ENCODE measurements around the gene IBTK. TPM values are rescaled to one million over a fixed set of nuclear protein-coding genes. Genes with fewer than 3 reads are reported as not detected.

IBTK gene
- total RNA-seq, 2 experiments from 2014 or later = 28.6 to 29.5 TPM

- DNase-seq (no peak), ATAC-seq (no peak)
- Mint-ChIP-seq H3K9me3 (ENCODE audit: low read depth) (no peaks in the 10 kb centered on the region), H3K4me3 (no peak overlapping the region), H3K36me3 (ENCODE audit: low read depth) (peaks cover 37% of the 10 kb centered on the region), H3K27ac (no peak overlapping the region), H3K27me3 (no peaks in the 10 kb centered on the region), H3K4me1 (peaks cover 44% of the 10 kb centered on the region)
- intact Hi-C loops (cut with DNase I, micrococcal nuclease) = loop anchor here in 1 of 2 experiments (10.0 kb wide), 1 partner anchor 951 kb away; the partner anchor contains the start of genes PGM3 and RWDD2A
- CTCF ChIA-PET = interaction anchor here (1.2 kb wide), 1 partner anchor 1270 kb away, joined by 3 read pairs; no protein-coding TSS in a partner anchor
- POLR2A ChIA-PET = no interaction called here
Measured at GRCh38 chr6:82243884-82244283, 3.7 kb downstream of the IBTK start.

- ChIA-PET POLR2A (no interaction called here), CTCF (interaction anchor here (0.7 kb wide), 1 partner anchor 141 kb away, joined by 3 read pairs; no protein-coding TSS in a partner anchor)
- Mint-ChIP-seq H3K36me3 (ENCODE audit: low read depth) (peaks cover 34% of the 10 kb centered on the region), H3K9me3 (ENCODE audit: low read depth) (no peaks in the 10 kb centered on the region), H3K4me1 (peaks cover 31% of the 10 kb centered on the region), H3K4me3 (no peak overlapping the region), H3K27ac (no peak overlapping the region), H3K27me3 (no peaks in the 10 kb centered on the region)
- ATAC-seq (no peak), DNase-seq (no peak)
- intact Hi-C loops (cut with DNase I, micrococcal nuclease) = loop anchor here in 1 of 2 experiments (10.0 kb wide), 1 partner anchor 955 kb away; the partner anchor contains the start of genes PGM3 and RWDD2A
Measured at GRCh38 chr6:82240186-82240585, 7.4 kb downstream of the IBTK start.

GRCh38 chr6:82239597-82239996, 7.9 kb downstream of the IBTK start:
- Mint-ChIP-seq H3K36me3 (ENCODE audit: low read depth) (peaks cover 30% of the 10 kb centered on the region), H3K27me3 (no peaks in the 10 kb centered on the region), H3K27ac (no peak overlapping the region), H3K9me3 (ENCODE audit: low read depth) (no peaks in the 10 kb centered on the region), H3K4me3 (no peak overlapping the region), H3K4me1 (peaks cover 25% of the 10 kb centered on the region)
- ChIA-PET POLR2A (no interaction called here), CTCF (no interaction called here)
- intact Hi-C loops (cut with DNase I, micrococcal nuclease) = no loop called here
- ATAC-seq (no peak), DNase-seq (no peak)

DNA sequence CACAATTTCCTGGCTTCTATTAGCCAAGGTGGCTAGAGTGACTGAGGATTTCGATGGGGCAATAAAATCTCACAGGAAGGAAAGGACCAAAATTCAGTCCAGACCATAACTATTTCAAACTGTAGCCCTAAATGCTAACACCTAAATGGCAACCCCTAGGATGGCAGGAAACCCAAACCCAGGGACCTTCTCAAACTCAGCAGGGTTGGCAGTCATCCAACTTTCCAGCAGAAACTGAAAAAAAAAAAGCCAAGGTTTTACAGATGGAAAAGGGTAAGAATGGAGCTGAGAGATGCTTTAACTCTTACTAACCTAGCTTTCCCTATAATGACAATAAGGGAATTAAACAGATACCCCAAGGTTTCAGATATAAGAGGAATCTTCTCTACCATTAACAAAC, 10.5 kb downstream of the IBTK start:
- Mint-ChIP-seq H3K4me1 (peaks cover 14% of the 10 kb centered on the region), H3K27ac (no peak overlapping the region), H3K4me3 (no peak overlapping the region), H3K27me3 (no peaks in the 10 kb centered on the region), H3K9me3 (ENCODE audit: low read depth) (no peaks in the 10 kb centered on the region), H3K36me3 (ENCODE audit: low read depth) (peaks cover 25% of the 10 kb centered on the region)
- ATAC-seq (no peak), DNase-seq (no peak)
- ChIA-PET POLR2A (no interaction called here), CTCF (no interaction called here)
- intact Hi-C loops (cut with DNase I, micrococcal nuclease) = no loop called here

GRCh38 chr6:82227770-82228169, 19.8 kb downstream of the IBTK start:
- CTCF ChIA-PET = no interaction called here
- POLR2A ChIA-PET = no interaction called here
- H3K36me3 Mint-ChIP-seq (ENCODE audit: low read depth) = peaks cover 38% of the 10 kb centered on the region
- H3K4me1 Mint-ChIP-seq = peaks cover 7% of the 10 kb centered on the region
- no peak overlapping the region for H3K27ac Mint-ChIP-seq
- H3K4me3 Mint-ChIP-seq = no peak overlapping the region
- intact Hi-C loops (cut with DNase I, micrococcal nuclease) = no loop called here
- ATAC-seq (no peak), DNase-seq (no peak)
- no peaks in the 10 kb centered on the region for H3K27me3 Mint-ChIP-seq
- H3K9me3 Mint-ChIP-seq (ENCODE audit: low read depth) = no peaks in the 10 kb centered on the region

DNA sequence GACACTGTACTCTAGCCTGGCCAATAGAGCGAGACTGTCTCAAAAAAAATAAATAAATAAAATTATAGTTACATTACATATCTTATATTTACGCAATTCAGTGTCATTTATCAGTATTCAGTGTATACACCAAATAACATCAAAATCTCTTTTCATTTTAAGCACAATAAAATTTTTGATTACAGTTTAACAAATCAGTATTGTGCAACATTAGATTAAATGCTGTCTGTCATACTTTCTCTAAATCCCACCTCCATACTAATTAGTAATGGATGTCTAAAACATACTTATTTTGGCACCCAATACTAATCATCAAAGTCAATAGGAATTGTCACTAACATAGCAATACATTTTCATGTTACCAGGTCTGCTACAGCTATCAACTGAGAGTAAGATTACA, 27.4 kb downstream of the IBTK start:
- DNase-seq (no peak), ATAC-seq (no peak)
- CTCF ChIA-PET = no interaction called here
- Mint-ChIP-seq H3K27me3 (no peaks in the 10 kb centered on the region), H3K9me3 (ENCODE audit: low read depth) (no peaks in the 10 kb centered on the region), H3K4me1 (peaks cover 10% of the 10 kb centered on the region), H3K36me3 (ENCODE audit: low read depth) (peaks cover 37% of the 10 kb centered on the region), H3K4me3 (no peak overlapping the region), H3K27ac (no peak overlapping the region)
- intact Hi-C loops (cut with DNase I, micrococcal nuclease) = no loop called here
- POLR2A ChIA-PET = interaction anchor here (0.7 kb wide), 1 partner anchor 896 kb away, joined by 3 read pairs; no protein-coding TSS in a partner anchor

DNA sequence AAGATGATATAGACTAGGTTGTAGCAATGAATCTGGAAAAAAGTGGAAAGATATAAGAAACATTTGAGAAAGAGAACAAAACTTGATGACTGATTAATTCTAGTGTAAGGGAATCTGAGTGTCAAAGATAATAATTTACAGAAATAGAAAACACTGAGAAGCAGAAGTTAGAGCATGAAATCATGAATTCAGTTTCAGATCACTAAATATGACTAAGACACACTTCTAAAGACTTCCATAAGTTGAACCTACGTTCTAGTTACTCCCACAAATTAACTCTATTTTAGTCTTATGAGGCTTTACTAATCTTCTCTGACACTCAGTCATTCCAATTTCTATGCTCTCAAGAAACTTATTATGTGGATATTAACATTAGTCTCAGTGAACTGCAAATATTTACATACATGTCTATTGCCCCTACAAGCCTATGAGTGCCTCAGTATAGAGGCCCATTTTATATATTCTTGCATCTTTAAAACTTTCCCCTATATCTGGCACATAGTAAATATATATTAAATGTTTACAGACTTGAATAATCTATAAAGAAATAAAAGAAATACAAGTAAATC, 30.4 kb downstream of the IBTK start:
- ChIA-PET POLR2A (no interaction called here), CTCF (no interaction called here)
- Mint-ChIP-seq H3K27me3 (no peaks in the 10 kb centered on the region), H3K4me1 (peaks cover 10% of the 10 kb centered on the region), H3K4me3 (no peak overlapping the region), H3K9me3 (ENCODE audit: low read depth) (no peaks in the 10 kb centered on the region), H3K27ac (peak overlapping the region; percentile 23), H3K36me3 (ENCODE audit: low read depth) (peaks cover 43% of the 10 kb centered on the region)
- intact Hi-C loops (cut with DNase I, micrococcal nuclease) = no loop called here
- ATAC-seq (no peak), DNase-seq (no peak)

GRCh38 chr6:82216549-82216948, 31.0 kb downstream of the IBTK start:
- ATAC-seq (no peak), DNase-seq (no peak)
- Mint-ChIP-seq H3K9me3 (ENCODE audit: low read depth) (no peaks in the 10 kb centered on the region), H3K4me3 (no peak overlapping the region), H3K27me3 (no peaks in the 10 kb centered on the region), H3K36me3 (ENCODE audit: low read depth) (peaks cover 47% of the 10 kb centered on the region), H3K27ac (no peak overlapping the region), H3K4me1 (peaks cover 10% of the 10 kb centered on the region)
- ChIA-PET POLR2A (no interaction called here), CTCF (no interaction called here)
- intact Hi-C loops (cut with DNase I, micrococcal nuclease) = no loop called here

DNA sequence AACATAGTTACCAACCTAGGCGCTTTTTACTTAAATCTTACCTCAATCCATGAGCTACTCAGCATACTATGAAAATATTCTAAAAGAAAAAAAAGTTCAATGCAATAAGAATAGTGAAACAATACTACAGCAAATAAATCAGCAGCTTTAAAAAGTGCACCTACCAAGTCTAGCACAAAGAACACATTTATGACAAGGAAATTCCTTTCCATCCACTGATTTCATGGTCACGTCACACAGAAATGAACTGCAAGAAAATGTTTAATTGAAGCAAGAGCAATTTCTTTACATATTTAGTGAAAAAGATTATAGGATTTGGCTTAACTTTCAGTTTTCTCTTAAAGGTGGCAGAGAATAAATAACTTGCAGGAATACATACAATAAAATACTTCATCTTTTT, 36.2 kb downstream of the IBTK start:
- H3K4me3 Mint-ChIP-seq = no peak overlapping the region
- H3K27ac Mint-ChIP-seq = no peak overlapping the region
- H3K36me3 Mint-ChIP-seq (ENCODE audit: low read depth) = peaks cover 42% of the 10 kb centered on the region
- ChIA-PET POLR2A (no interaction called here), CTCF (interaction anchor here (0.7 to 0.9 kb wide), 2 partner anchors 9 to 12 kb away, joined by 3 to 4 read pairs; no protein-coding TSS in a partner anchor)
- no peak for ATAC-seq
- DNase-seq = no peak
- H3K27me3 Mint-ChIP-seq = no peaks in the 10 kb centered on the region
- intact Hi-C loops (cut with DNase I, micrococcal nuclease) = no loop called here
- no peaks in the 10 kb centered on the region for H3K4me1 Mint-ChIP-seq
- H3K9me3 Mint-ChIP-seq (ENCODE audit: low read depth) = no peaks in the 10 kb centered on the region

GRCh38 chr6:82208913-82209312, 38.6 kb downstream of the IBTK start:
- no peak for DNase-seq
- Mint-ChIP-seq H3K27me3 (no peaks in the 10 kb centered on the region), H3K27ac (no peak overlapping the region), H3K4me3 (no peak overlapping the region), H3K9me3 (ENCODE audit: low read depth) (no peaks in the 10 kb centered on the region), H3K4me1 (no peaks in the 10 kb centered on the region), H3K36me3 (ENCODE audit: low read depth) (peaks cover 38% of the 10 kb centered on the region)
- CTCF ChIA-PET = no interaction called here
- no peak for ATAC-seq
- POLR2A ChIA-PET = no interaction called here
- intact Hi-C loops (cut with DNase I, micrococcal nuclease) = no loop called here

GRCh38 chr6:82205930-82206392, 41.6 kb downstream of the IBTK start:
- H3K27ac Mint-ChIP-seq = no peak overlapping the region
- peaks cover 36% of the 10 kb centered on the region for H3K36me3 Mint-ChIP-seq (ENCODE audit: low read depth)
- no peaks in the 10 kb centered on the region for H3K9me3 Mint-ChIP-seq (ENCODE audit: low read depth)
- no peak for ATAC-seq
- H3K27me3 Mint-ChIP-seq = no peaks in the 10 kb centered on the region
- POLR2A ChIA-PET = no interaction called here
- no peak for DNase-seq
- intact Hi-C loops (cut with DNase I, micrococcal nuclease) = no loop called here
- no peak overlapping the region for H3K4me3 Mint-ChIP-seq
- no peaks in the 10 kb centered on the region for H3K4me1 Mint-ChIP-seq
- CTCF ChIA-PET = no interaction called here

- Mint-ChIP-seq H3K4me3 (no peak overlapping the region), H3K27me3 (no peaks in the 10 kb centered on the region), H3K27ac (no peak overlapping the region), H3K4me1 (no peaks in the 10 kb centered on the region), H3K36me3 (ENCODE audit: low read depth) (peaks cover 38% of the 10 kb centered on the region), H3K9me3 (ENCODE audit: low read depth) (no peaks in the 10 kb centered on the region)
- intact Hi-C loops (cut with DNase I, micrococcal nuclease) = no loop called here
- ATAC-seq = no peak
- no peak for DNase-seq
- CTCF ChIA-PET = no interaction called here
- POLR2A ChIA-PET = no interaction called here
Measured at GRCh38 chr6:82204020-82204419, 43.5 kb downstream of the IBTK start.

All from activated CD4-positive, alpha-beta T cell treated with anti-CD3 and anti-CD28 coated beads for 36 hours (primary cell).